GM23248 (cell line): ENCODE measurements around the gene ATXN7L1.

Experiments
- EZH2 ChIP-seq: fragments of 200-600 bp; sonication (generic); IDR thresholded peaks from 2 replicates; pipeline ENCODE4 v1.6.1; 2018; ENCODE audit warnings: antibody characterized with exemption, mild to moderate bottlenecking; ENCODE audit not compliant: insufficient read depth, poor library complexity, severe bottlenecking
- EZH2phosphoT487 ChIP-seq: fragments of 200-600 bp; sonication (generic); IDR thresholded peaks from 2 replicates; pipeline ENCODE4 v1.6.1; 2018; ENCODE audit warnings: antibody characterized with exemption, moderate library complexity, mild to moderate bottlenecking, low read depth; ENCODE audit not compliant: insufficient read depth

DNA sequence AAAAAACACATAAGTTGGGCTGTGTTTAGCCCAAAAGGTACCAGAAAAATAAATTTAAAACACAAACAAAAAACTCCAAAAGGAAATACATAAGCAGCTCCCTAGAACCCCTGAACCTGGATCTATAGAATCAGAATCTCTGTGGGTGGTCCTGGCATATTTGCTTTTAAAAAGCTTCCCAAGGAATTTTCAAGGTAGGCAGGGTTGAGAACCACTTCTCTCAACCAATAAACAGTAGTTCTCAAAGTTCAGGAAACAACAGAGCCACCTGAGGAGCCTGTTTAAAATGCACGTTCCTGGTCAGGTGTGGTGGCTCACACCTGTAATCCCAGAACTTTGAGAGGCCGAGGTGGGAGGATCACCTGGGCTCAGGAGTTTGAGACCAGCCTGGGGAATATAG, 12.5 kb downstream of the ATXN7L1 start:
- no peak for TF ChIP-seq EZH2
- TF ChIP-seq EZH2phosphoT487: no peak
